Type B pancreatic cell (in vitro differentiated cells): ENCODE measurements around the gene SAMD15. TPM values are rescaled to one million over a fixed set of nuclear protein-coding genes. Genes with fewer than 3 reads are reported as not detected.

Experiments
- DNase-seq: peaks from one replicate; pipeline ENCODE4 v3.0.0; 2021; ENCODE audit warnings: mixed read lengths; ENCODE audit not compliant: unreplicated experiment; ENCODE audit errors: extremely low spot score
- H3K27ac Mint-ChIP-seq: 2 replicates; pipeline ENCODE4 v1.8.0; 2021; ENCODE audit warnings: mild to moderate bottlenecking, mixed read lengths
- H3K27me3 Mint-ChIP-seq: 2 replicates; pipeline ENCODE4 v1.8.0; 2021; ENCODE audit warnings: mixed read lengths
- H3K36me3 Mint-ChIP-seq: 2 replicates; pipeline ENCODE4 v1.8.0; 2021; ENCODE audit warnings: mixed read lengths
- H3K4me1 Mint-ChIP-seq: one replicate; pipeline ENCODE4 v1.8.0; 2021; ENCODE audit warnings: mixed read lengths; ENCODE audit not compliant: unreplicated experiment
- H3K4me3 Mint-ChIP-seq: 2 replicates; pipeline ENCODE4 v1.8.0; 2021; ENCODE audit warnings: mild to moderate bottlenecking, mixed read lengths
- H3K9me3 Mint-ChIP-seq: 2 replicates; pipeline ENCODE4 v1.8.0; 2021; ENCODE audit warnings: mixed read lengths
- total RNA-seq: library from RNA; stranded (reverse); gene quantifications from 2 replicates; pipeline ENCODE4 v1.2.1, GENCODE V29; 2021; ENCODE audit warnings: low replicate concordance
- TF ChIP-seq, protein P1 (sequence below): fragments of 200-600 bp; sonication (generic); conservative IDR thresholded peaks from 2 replicates; pipeline ENCODE4 v1.5.0; 2021; ENCODE audit warnings: antibody characterized with exemption, mild to moderate bottlenecking

The SAMD15 gene
- total RNA-seq, 1 donor from 2014 or later: 9.7 TPM

DNA sequence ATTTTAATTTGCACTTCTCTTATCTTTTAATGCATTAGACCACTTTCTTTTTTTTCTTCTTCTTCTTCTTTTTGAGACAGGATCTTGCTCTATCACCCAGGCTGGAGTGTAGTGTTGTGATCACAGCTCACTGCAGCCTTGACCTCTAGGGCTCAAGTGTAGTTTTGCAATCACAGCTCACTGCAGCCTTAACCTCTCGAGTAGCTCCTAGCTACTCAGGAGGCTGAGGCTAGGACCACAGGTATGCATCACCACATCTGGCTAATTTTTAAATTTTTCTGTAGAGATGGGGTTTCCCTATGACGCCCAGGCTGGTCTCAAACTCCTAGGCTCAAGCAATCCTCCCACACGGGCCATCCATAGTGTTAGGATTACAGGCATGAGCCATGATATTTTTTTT, 13.0 kb upstream of the SAMD15 start:
- no peaks in the 10 kb centered on the region for H3K9me3 Mint-ChIP-seq
- TF ChIP-seq, protein P1, sequence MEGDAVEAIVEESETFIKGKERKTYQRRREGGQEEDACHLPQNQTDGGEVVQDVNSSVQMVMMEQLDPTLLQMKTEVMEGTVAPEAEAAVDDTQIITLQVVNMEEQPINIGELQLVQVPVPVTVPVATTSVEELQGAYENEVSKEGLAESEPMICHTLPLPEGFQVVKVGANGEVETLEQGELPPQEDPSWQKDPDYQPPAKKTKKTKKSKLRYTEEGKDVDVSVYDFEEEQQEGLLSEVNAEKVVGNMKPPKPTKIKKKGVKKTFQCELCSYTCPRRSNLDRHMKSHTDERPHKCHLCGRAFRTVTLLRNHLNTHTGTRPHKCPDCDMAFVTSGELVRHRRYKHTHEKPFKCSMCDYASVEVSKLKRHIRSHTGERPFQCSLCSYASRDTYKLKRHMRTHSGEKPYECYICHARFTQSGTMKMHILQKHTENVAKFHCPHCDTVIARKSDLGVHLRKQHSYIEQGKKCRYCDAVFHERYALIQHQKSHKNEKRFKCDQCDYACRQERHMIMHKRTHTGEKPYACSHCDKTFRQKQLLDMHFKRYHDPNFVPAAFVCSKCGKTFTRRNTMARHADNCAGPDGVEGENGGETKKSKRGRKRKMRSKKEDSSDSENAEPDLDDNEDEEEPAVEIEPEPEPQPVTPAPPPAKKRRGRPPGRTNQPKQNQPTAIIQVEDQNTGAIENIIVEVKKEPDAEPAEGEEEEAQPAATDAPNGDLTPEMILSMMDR: no peak
- H3K4me3 Mint-ChIP-seq: no peak overlapping the region
- H3K27me3 Mint-ChIP-seq: no peaks in the 10 kb centered on the region
- DNase-seq: no peak
- H3K4me1 Mint-ChIP-seq: no peaks in the 10 kb centered on the region
- H3K27ac Mint-ChIP-seq: no peak overlapping the region
- peaks cover 4% of the 10 kb centered on the region for H3K36me3 Mint-ChIP-seq

DNA sequence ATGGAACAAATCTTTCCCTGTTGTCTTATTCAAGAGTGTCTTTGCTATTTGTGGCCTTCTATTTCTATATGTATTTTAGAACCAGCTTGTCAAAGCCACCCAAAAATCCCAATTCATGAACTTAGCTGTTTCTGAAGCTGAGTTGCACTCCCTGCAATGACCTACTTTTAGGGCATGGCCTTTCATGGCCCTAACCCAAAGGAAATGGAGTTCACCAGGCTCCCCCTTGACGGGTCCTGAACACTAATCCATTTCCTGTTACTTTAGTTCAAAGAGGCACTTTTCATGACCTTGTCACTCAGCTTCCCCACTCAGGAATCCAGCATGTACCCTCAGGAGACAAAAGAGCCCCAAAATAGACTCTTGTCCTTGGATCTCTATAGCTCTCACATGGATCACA, 7.9 kb upstream of the SAMD15 start:
- H3K27me3 Mint-ChIP-seq: no peaks in the 10 kb centered on the region
- no peak overlapping the region for H3K27ac Mint-ChIP-seq
- peaks cover 19% of the 10 kb centered on the region for H3K4me1 Mint-ChIP-seq
- peaks cover 1% of the 10 kb centered on the region for H3K36me3 Mint-ChIP-seq
- no peaks in the 10 kb centered on the region for H3K9me3 Mint-ChIP-seq
- H3K4me3 Mint-ChIP-seq: no peak overlapping the region
- DNase-seq: no peak
- TF ChIP-seq, protein P1: no peak

DNA sequence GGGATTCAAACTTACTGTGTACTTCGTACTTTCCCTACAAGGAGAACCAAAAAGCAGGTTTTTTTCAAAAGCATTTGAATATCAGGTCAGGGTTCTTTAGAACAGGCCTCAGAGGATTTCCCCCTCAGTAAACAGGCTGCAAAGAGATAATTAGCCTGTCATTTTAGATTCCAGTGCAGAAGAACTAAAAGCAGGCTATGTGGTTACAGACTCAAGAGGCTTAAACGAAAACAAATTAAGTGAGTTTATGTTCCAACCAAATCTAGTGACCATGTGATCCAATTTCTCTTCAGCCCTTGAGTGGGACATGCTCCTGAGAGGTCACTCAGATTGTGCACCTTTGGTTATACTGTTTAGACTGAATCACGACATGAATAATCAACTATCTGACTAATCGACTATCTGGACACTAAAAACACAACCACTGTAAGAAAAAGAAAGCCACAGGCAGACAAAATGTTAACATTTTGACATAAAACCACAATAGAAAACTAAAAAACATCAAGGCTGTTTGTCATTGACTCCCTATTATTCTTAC, 4.8 kb upstream of the SAMD15 start:
- no peak for DNase-seq
- Mint-ChIP-seq H3K27ac (peak overlapping the region; percentile 9), H3K4me1 (peaks cover 27% of the 10 kb centered on the region), H3K27me3 (no peaks in the 10 kb centered on the region), H3K9me3 (no peaks in the 10 kb centered on the region), H3K36me3 (peaks cover 3% of the 10 kb centered on the region), H3K4me3 (peak overlapping the region; percentile 68)
- TF ChIP-seq, protein P1: no peak

DNA sequence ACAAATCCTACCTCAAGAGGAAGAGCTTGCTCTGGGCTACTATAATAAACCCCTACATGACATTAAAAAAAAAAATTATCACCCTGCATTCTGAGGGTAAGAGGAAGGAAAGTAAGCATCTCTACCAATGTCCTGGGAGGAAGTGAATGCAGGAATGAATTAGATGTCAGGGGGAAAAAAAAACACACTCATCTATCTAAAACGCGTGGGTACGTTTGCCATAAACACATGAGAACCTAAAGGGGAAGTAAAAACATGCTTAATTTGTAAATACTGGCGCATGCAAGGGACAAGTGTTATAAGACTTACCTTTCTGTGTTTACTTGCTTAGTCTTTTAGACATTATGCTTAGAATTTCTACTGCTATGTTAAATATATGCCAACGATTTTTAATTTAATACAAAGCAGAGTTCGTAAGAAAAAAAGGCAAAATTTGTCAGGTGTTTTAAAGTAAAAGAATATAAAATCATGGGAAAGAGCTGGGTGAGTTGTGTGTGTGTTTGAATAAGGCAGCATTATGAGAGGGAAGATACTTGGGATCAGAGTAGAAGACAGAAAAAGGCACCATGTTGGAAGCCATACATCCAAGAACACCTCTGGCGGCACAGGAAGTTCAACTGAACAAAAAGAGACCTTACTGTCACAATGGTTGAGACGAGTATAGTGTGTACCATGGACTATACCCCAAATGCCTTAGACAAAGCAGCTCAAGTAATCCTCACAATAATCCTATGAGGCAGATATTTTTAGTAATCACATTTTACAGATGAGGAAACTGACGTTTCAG, 1.8 kb upstream of the SAMD15 start:
- peak overlapping the region; percentile 12 for H3K27ac Mint-ChIP-seq
- no peak for DNase-seq
- H3K27me3 Mint-ChIP-seq: no peaks in the 10 kb centered on the region
- no peaks in the 10 kb centered on the region for H3K9me3 Mint-ChIP-seq
- peaks cover 3% of the 10 kb centered on the region for H3K36me3 Mint-ChIP-seq
- TF ChIP-seq, protein P1: no peak
- peak overlapping the region; percentile 90 for H3K4me3 Mint-ChIP-seq
- H3K4me1 Mint-ChIP-seq: peaks cover 27% of the 10 kb centered on the region

DNA sequence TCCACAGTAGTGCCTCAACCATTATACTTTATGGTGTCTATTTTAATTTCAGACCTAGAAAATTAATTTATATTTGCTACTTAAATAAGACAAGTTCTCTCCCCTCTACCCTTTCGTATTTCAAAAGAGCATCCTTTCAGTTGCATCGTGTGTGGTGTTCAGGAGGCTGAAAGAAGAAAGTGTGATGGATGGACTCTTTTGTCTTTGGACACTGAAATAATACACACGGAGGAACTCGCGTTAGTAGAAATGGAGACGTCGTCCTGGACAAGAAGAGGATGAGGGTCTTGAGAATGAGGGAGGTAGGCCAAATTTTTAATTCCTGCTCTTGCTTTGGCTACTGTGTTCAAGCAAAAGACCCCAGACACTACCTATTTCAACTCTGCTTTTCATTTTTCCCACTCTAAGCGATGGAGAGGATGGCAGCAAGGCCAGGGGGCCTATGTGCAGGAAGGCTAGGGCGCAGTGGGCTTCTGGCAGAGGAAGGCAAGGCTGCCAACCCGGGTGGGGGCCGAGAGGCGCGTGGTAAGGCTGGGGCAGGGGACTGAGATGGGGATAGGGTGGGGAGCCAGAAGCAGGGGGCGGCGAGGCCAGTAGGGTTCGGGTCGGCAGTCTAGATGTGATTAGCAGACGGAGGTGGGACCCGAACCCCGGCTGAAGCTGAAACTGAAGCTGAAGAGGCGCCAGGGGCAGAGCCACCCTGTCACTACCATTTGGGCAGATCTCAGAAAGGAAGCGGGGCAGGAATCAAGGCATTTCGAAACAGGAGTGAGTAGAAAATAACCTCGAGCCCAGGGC, 1.0 kb upstream of the SAMD15 start:
- Mint-ChIP-seq H3K36me3 (peaks cover 3% of the 10 kb centered on the region), H3K4me1 (peaks cover 27% of the 10 kb centered on the region), H3K27me3 (no peaks in the 10 kb centered on the region), H3K27ac (peak overlapping the region; percentile 84), H3K9me3 (no peaks in the 10 kb centered on the region), H3K4me3 (peak overlapping the region; percentile 90)
- TF ChIP-seq, protein P1: no peak
- DNase-seq: no peak
